ENCODE data around the gene SNRNP35. TPM values are rescaled to one million over a fixed set of nuclear protein-coding genes. Genes with fewer than 3 reads are reported as not detected.

The SNRNP35 gene
- total and polyA plus RNA-seq, 3 donors from 2014 or later: 16.5 to 32.0 (median 31.7) TPM

DNA sequence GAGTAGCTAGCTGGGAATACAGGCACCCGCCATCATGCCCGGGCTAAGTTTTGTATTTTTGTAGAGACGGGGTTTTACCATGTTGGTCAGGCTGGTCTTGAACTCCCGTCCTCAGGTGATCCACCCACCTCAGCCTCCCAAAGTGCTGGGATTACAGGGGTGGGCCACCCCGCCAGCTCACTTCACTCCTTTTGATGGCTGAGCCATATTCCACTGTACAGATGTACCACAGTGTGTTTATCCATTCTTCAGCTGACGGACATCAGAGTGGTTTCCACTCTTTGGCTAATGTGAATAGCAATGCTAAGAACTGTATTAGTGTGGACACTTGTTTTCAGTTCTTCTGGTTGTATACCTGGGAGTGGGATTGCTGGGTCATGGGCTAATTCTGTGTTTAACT is 29.5 kb downstream of the SNRNP35 start:
- Histone ChIP-seq H3K36me3 (ENCODE audit: low read depth, missing control alignments) (no peaks in the 10 kb centered on the region), H3K4me3 (no peak overlapping the region), H3K9me3 (no peaks in the 10 kb centered on the region), H3K4me1 (no peaks in the 10 kb centered on the region), H3K27ac (no peak overlapping the region), H3K27me3 (no peaks in the 10 kb centered on the region)
- 93 to 94% methylated on average over 6 of the region's 6 CpGs for WGBS, 2 donors
- TF ChIP-seq, protein P1, sequence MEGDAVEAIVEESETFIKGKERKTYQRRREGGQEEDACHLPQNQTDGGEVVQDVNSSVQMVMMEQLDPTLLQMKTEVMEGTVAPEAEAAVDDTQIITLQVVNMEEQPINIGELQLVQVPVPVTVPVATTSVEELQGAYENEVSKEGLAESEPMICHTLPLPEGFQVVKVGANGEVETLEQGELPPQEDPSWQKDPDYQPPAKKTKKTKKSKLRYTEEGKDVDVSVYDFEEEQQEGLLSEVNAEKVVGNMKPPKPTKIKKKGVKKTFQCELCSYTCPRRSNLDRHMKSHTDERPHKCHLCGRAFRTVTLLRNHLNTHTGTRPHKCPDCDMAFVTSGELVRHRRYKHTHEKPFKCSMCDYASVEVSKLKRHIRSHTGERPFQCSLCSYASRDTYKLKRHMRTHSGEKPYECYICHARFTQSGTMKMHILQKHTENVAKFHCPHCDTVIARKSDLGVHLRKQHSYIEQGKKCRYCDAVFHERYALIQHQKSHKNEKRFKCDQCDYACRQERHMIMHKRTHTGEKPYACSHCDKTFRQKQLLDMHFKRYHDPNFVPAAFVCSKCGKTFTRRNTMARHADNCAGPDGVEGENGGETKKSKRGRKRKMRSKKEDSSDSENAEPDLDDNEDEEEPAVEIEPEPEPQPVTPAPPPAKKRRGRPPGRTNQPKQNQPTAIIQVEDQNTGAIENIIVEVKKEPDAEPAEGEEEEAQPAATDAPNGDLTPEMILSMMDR (IDR thresholded peaks at IDR 0.05): no peak
- no peak for TF ChIP-seq POLR2A (IDR thresholded peaks at IDR 0.05)
- intact Hi-C loops (cut with DNase I; ENCODE audit: low total_unique reads): no loop called here
- DNase-seq: no peak

GRCh38 chr12:123488539-123489230 is 30.7 kb downstream of the SNRNP35 start:
- H3K27ac ChIP-seq: peak overlapping the region in 1 of 2 donors; percentile 44
- 63 to 69% methylated on average over 20 of the region's 20 CpGs for WGBS, 2 donors
- intact Hi-C loops (cut with DNase I; ENCODE audit: low total_unique reads): no loop called here
- H3K9me3 ChIP-seq: no peaks in the 10 kb centered on the region
- H3K4me1 ChIP-seq: no peaks in the 10 kb centered on the region
- no peak overlapping the region for H3K4me3 ChIP-seq
- DNase-seq: no peak
- no peak for TF ChIP-seq POLR2A (IDR thresholded peaks at IDR 0.05)
- TF ChIP-seq, protein P1 (IDR thresholded peaks at IDR 0.05): no peak
- H3K36me3 ChIP-seq (ENCODE audit: low read depth, missing control alignments): no peaks in the 10 kb centered on the region
- no peaks in the 10 kb centered on the region for H3K27me3 ChIP-seq

DNA sequence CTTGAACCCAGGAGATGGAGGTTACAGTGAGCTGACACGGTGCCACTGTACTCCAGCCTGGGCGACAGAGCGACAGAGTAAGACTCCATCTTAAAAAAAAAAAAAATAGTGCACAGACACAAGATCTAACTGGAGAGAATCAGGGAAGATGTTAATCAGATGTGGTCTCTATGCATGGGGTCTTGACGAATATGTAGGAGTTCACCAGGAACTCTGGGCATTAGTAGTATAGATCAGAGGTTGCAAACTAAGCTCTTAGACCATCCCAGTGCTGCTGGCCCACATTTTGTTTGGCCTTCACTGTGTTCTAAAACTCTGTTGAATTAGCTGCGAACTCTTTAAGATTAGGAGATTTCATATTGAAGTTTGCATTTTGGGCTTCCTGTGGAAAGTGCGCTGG is 31.6 kb downstream of the SNRNP35 start:
- TF ChIP-seq, protein P1 (IDR thresholded peaks at IDR 0.05): no peak
- no peak for TF ChIP-seq POLR2A (IDR thresholded peaks at IDR 0.05)
- Histone ChIP-seq H3K4me3 (no peak overlapping the region), H3K36me3 (ENCODE audit: low read depth, missing control alignments) (no peaks in the 10 kb centered on the region), H3K27ac (no peak overlapping the region), H3K27me3 (no peaks in the 10 kb centered on the region), H3K9me3 (no peaks in the 10 kb centered on the region), H3K4me1 (no peaks in the 10 kb centered on the region)
- WGBS, 2 donors: 83 to 91% methylated on average over 6 of the region's 6 CpGs
- intact Hi-C loops (cut with DNase I; ENCODE audit: low total_unique reads): no loop called here
- DNase-seq: no peak

GRCh38 chr12:123490089-123490488 is 32.1 kb downstream of the SNRNP35 start:
- Histone ChIP-seq H3K36me3 (ENCODE audit: low read depth, missing control alignments) (no peaks in the 10 kb centered on the region), H3K4me3 (no peak overlapping the region), H3K9me3 (no peaks in the 10 kb centered on the region), H3K4me1 (no peaks in the 10 kb centered on the region), H3K27me3 (no peaks in the 10 kb centered on the region), H3K27ac (no peak overlapping the region)
- 88 to 91% methylated on average over 5 of the region's 5 CpGs for WGBS, 2 donors
- intact Hi-C loops (cut with DNase I; ENCODE audit: low total_unique reads): no loop called here
- TF ChIP-seq POLR2A (IDR thresholded peaks at IDR 0.05): no peak
- TF ChIP-seq, protein P1 (IDR thresholded peaks at IDR 0.05): no peak
- no peak for DNase-seq

GRCh38 chr12:123491056-123491455 is 33.1 kb downstream of the SNRNP35 start:
- 88 to 96% methylated on average over 7 to 10 of the region's 11 CpGs for WGBS, 2 donors

More at GRCh38 chr12:123491056-123491455, 33.1 kb downstream of the SNRNP35 start:
- Histone ChIP-seq H3K9me3 (no peaks in the 10 kb centered on the region), H3K36me3 (ENCODE audit: low read depth, missing control alignments) (no peaks in the 10 kb centered on the region), H3K27ac (no peak overlapping the region), H3K4me3 (no peak overlapping the region), H3K4me1 (no peaks in the 10 kb centered on the region), H3K27me3 (no peaks in the 10 kb centered on the region)
- intact Hi-C loops (cut with DNase I; ENCODE audit: low total_unique reads): no loop called here
- TF ChIP-seq, protein P1 (IDR thresholded peaks at IDR 0.05): no peak
- no peak for TF ChIP-seq POLR2A (IDR thresholded peaks at IDR 0.05)
- DNase-seq: no peak

All from testis (tissue), 3 donors.